Peyer's patch (tissue), 4 donors: ENCODE measurements around the gene ESR2. TPM values are rescaled to one million over a fixed set of nuclear protein-coding genes. Genes with fewer than 3 reads are reported as not detected.

Experiments used
- DNase-seq, 3 donors: peaks; one replicate each; pipeline ENCODE4 v3.0.0-alpha.2; 2017 to 2019
- H3K27ac ChIP-seq, 4 donors: fragments of 200-600 bp; sonication (generic); one replicate each; pipeline ENCODE4 v1.5.1; 2016 to 2019
- H3K27me3 ChIP-seq, 2 donors: fragments of 200-600 bp; sonication (generic); one replicate each; pipeline ENCODE4 v1.5.1; 2019
- H3K36me3 ChIP-seq, 3 donors: fragments of 200-600 bp; sonication (generic); one replicate each; pipeline ENCODE4 v1.5.1; 2016 to 2019
- H3K4me1 ChIP-seq, 4 donors: fragments of 200-600 bp; sonication (generic); one replicate each; pipeline ENCODE4 v1.5.1; 2016 to 2019
- H3K4me3 ChIP-seq, 4 donors: fragments of 200-600 bp; sonication (generic); 1 replicate in 3 of 4; 2 replicates in 1 of 4; pipeline ENCODE4 v1.5.1; 2016 to 2019; ENCODE audit warnings: mild to moderate bottlenecking in 1 of 4
- H3K9me3 ChIP-seq, 4 donors: fragments of 200-600 bp; sonication (generic); one replicate each; pipeline ENCODE4 v1.5.1; 2016 to 2019; ENCODE audit warnings: mild to moderate bottlenecking in 1 of 4
- POLR2A ChIP-seq, 2 donors: fragments of 450-650 bp; IDR thresholded peaks; one replicate each; pipeline ENCODE4 v1.5.1; 2017; ENCODE audit warnings: antibody characterized with exemption in 2 of 2, mild to moderate bottlenecking in 2 of 2, moderate library complexity in 2 of 2
- total RNA-seq, 4 donors: library from RNA; depleted of rRNA; stranded (reverse); fragments of >200 nt; gene quantifications; one replicate each; pipeline ENCODE4 v1.1.0, GENCODE V29; 2016
- TF ChIP-seq, protein P1 (sequence below), 6 experiments: fragments of 450-650 bp in 4 of 6; fragments of 200-600 bp in 2 of 6; sonication (generic) in 1 of 6; IDR thresholded peaks; one replicate each; pipeline ENCODE4 v1.5.1; 2017 to 2019; ENCODE audit warnings: antibody characterized with exemption in 6 of 6, mild to moderate bottlenecking in 3 of 6, moderate library complexity in 1 of 6

ESR2 gene
- total RNA-seq, 4 donors from 2014 or later, result 0.66 to 6.6 (median 1.1) TPM; not detected in 1

- H3K9me3 ChIP-seq, result no peaks in the 10 kb centered on the region
- H3K27ac ChIP-seq, result no peak overlapping the region
- H3K36me3 ChIP-seq, result peaks cover 0 to 47% (median 0%) of the 10 kb centered on the region in 3 donors
- DNase-seq, result no peak
- no peaks in the 10 kb centered on the region for H3K27me3 ChIP-seq
- no peak overlapping the region for H3K4me3 ChIP-seq
- peaks cover 0 to 6% (median 0%) of the 10 kb centered on the region in 4 donors for H3K4me1 ChIP-seq
- TF ChIP-seq, protein P1, sequence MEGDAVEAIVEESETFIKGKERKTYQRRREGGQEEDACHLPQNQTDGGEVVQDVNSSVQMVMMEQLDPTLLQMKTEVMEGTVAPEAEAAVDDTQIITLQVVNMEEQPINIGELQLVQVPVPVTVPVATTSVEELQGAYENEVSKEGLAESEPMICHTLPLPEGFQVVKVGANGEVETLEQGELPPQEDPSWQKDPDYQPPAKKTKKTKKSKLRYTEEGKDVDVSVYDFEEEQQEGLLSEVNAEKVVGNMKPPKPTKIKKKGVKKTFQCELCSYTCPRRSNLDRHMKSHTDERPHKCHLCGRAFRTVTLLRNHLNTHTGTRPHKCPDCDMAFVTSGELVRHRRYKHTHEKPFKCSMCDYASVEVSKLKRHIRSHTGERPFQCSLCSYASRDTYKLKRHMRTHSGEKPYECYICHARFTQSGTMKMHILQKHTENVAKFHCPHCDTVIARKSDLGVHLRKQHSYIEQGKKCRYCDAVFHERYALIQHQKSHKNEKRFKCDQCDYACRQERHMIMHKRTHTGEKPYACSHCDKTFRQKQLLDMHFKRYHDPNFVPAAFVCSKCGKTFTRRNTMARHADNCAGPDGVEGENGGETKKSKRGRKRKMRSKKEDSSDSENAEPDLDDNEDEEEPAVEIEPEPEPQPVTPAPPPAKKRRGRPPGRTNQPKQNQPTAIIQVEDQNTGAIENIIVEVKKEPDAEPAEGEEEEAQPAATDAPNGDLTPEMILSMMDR (IDR thresholded peaks at IDR 0.05), result no peak
- TF ChIP-seq POLR2A (IDR thresholded peaks at IDR 0.05), result no peak
Observed at GRCh38 chr14:64229489-64229888, 64.7 kb downstream of the ESR2 start.

- peaks cover 0 to 63% (median 0%) of the 10 kb centered on the region in 3 donors for H3K36me3 ChIP-seq
- TF ChIP-seq, protein P1 (IDR thresholded peaks at IDR 0.05), result no peak
- no peak for TF ChIP-seq POLR2A (IDR thresholded peaks at IDR 0.05)
- DNase-seq, result no peak
Observed at GRCh38 chr14:64227856-64228255, 66.3 kb downstream of the ESR2 start.

DNA sequence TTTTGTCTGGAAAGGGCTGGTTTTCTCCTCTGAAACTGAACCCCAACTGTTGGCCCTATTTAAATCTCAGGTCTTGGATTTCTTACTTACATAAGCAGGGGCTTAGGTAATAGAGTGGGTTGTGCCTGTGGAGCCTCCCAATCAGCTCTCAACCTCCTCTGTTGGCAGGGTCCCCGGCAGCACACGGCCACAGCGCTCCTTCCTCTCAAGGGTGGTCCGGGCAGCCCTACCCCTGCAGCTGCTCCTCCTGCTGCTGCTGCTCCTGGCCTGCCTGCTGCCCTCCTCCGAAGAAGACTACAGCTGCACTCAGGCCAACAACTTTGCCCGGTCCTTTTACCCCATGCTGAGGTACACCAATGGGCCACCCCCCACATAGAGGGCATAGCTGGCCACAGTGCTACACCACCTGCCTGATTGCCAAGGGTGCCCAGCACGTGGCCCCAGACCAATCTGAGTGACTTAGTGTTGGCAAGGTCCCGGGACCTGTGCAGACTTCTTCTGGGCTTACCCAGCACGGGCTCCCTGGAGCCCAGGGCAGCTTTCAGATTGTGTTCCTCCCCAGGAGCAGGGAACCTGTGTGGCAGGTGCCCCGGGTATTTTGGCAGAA is 68.9 kb downstream of the ESR2 start:
- Histone ChIP-seq H3K36me3 (peaks cover 0 to 89% (median 0%) of the 10 kb centered on the region in 3 donors), H3K27ac (no peak overlapping the region), H3K4me3 (no peak overlapping the region), H3K9me3 (no peaks in the 10 kb centered on the region), H3K27me3 (no peaks in the 10 kb centered on the region), H3K4me1 (no peaks in the 10 kb centered on the region)
- DNase-seq, result no peak
- TF ChIP-seq POLR2A (IDR thresholded peaks at IDR 0.05), result no peak
- TF ChIP-seq, protein P1 (IDR thresholded peaks at IDR 0.05), result no peak

More at GRCh38 chr14:64227856-64228255, 66.3 kb downstream of the ESR2 start:
- H3K9me3 ChIP-seq, result no peaks in the 10 kb centered on the region
- H3K4me1 ChIP-seq, result peaks cover 0 to 6% (median 0%) of the 10 kb centered on the region in 4 donors
- H3K4me3 ChIP-seq, result no peak overlapping the region
- no peak overlapping the region for H3K27ac ChIP-seq
- no peaks in the 10 kb centered on the region for H3K27me3 ChIP-seq

- Histone ChIP-seq H3K9me3 (no peaks in the 10 kb centered on the region), H3K27me3 (no peaks in the 10 kb centered on the region), H3K27ac (no peak overlapping the region), H3K4me3 (no peak overlapping the region), H3K36me3 (peaks cover 0 to 98% (median 0%) of the 10 kb centered on the region in 3 donors), H3K4me1 (peaks cover 0 to 12% (median 1%) of the 10 kb centered on the region in 4 donors)
- TF ChIP-seq, protein P1 (IDR thresholded peaks at IDR 0.05), result no peak
- TF ChIP-seq POLR2A (IDR thresholded peaks at IDR 0.05), result no peak
- DNase-seq, result peak in 1 of 3 donors; percentile 33
Observed at GRCh38 chr14:64221391-64222003, 72.7 kb downstream of the ESR2 start.

GRCh38 chr14:64220466-64220865 is 73.7 kb downstream of the ESR2 start:
- TF ChIP-seq, protein P1 (IDR thresholded peaks at IDR 0.05), result no peak
- TF ChIP-seq POLR2A (IDR thresholded peaks at IDR 0.05), result no peak
- Histone ChIP-seq H3K4me1 (peaks cover 0 to 12% (median 1%) of the 10 kb centered on the region in 4 donors), H3K27ac (no peak overlapping the region), H3K9me3 (no peaks in the 10 kb centered on the region), H3K36me3 (peaks cover 0 to 100% (median 0%) of the 10 kb centered on the region in 3 donors), H3K27me3 (no peaks in the 10 kb centered on the region), H3K4me3 (no peak overlapping the region)
- peak in 1 of 3 donors; percentile 47 for DNase-seq
